ENCODE results near the gene EYA3.

The EYA3 gene

DNA sequence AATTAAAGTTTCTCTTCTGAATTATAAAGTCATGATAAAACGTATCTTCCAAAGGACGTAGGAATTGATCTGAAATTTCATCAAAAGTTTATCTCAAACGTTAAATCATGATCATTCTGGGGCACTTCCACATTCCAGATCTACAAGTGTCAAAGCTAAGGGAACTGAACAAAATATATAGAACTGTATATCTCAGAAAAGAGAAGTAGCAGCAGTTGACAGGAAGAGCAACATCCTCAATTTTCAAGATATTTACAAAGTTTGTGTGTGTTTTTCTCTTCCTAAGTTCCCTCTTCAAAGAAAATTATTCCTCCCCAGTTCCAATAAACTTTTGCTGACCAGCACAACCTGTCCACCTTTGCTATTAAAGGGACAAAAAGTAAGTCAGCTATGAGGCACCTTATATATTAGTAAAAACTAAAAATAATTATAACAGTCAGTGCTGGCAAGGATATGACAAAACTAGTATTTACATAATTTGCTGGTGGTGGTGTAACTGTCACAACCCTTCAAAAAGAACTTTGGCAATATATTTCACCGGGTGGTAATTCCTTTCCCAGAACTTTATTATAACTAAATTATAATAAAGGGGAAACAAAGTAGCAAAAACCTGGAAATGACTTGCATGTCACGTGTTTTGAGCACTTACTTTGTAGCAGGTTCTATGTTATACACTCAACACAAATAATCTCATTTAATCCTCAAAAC, 38.5 kb upstream of the EYA3 start:
- Histone ChIP-seq H3K9me3 (replicated peaks; ENCODE audit: insufficient read depth, low read length) (no peaks in the 10 kb centered on the region), H3K4me3 (ENCODE audit: low read length) (no peak overlapping the region), H3K9ac (ENCODE audit: low read length) (no peak overlapping the region), H2AFZ (ENCODE audit: low read length) (no peak overlapping the region), H4K20me1 (ENCODE audit: insufficient read depth, low read length) (no peaks in the 10 kb centered on the region), H3F3A (ENCODE audit: insufficient read depth, low read length) (no peaks in the 10 kb centered on the region), H3K4me1 (ENCODE audit: low read length) (peaks cover under 1% of the 10 kb centered on the region), H3K27ac (ENCODE audit: low read length) (no peak overlapping the region), H3K36me3 (replicated peaks; ENCODE audit: insufficient read depth, low read length) (no peaks in the 10 kb centered on the region), H3K79me2 (ENCODE audit: low read length) (no peaks in the 10 kb centered on the region), H3K4me2 (ENCODE audit: low read depth, low read length) (no peak overlapping the region), H3K27me3 (replicated peaks; ENCODE audit: insufficient read depth, low read length) (no peaks in the 10 kb centered on the region), H3K9me2 (replicated peaks; ENCODE audit: insufficient read depth, low read length) (no peaks in the 10 kb centered on the region)
- TF ChIP-seq, protein P1, sequence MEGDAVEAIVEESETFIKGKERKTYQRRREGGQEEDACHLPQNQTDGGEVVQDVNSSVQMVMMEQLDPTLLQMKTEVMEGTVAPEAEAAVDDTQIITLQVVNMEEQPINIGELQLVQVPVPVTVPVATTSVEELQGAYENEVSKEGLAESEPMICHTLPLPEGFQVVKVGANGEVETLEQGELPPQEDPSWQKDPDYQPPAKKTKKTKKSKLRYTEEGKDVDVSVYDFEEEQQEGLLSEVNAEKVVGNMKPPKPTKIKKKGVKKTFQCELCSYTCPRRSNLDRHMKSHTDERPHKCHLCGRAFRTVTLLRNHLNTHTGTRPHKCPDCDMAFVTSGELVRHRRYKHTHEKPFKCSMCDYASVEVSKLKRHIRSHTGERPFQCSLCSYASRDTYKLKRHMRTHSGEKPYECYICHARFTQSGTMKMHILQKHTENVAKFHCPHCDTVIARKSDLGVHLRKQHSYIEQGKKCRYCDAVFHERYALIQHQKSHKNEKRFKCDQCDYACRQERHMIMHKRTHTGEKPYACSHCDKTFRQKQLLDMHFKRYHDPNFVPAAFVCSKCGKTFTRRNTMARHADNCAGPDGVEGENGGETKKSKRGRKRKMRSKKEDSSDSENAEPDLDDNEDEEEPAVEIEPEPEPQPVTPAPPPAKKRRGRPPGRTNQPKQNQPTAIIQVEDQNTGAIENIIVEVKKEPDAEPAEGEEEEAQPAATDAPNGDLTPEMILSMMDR (IDR thresholded peaks at IDR 0.05; ENCODE audit: low read length): no peak
- no peak for TF ChIP-seq EZH2phosphoT487 (IDR thresholded peaks at IDR 0.05; ENCODE audit: low read length)
- no peak for TF ChIP-seq EZH2 (optimal IDR thresholded peaks at IDR 0.05; ENCODE audit: low read depth, low read length)
- DNase-seq: no peak

DNA sequence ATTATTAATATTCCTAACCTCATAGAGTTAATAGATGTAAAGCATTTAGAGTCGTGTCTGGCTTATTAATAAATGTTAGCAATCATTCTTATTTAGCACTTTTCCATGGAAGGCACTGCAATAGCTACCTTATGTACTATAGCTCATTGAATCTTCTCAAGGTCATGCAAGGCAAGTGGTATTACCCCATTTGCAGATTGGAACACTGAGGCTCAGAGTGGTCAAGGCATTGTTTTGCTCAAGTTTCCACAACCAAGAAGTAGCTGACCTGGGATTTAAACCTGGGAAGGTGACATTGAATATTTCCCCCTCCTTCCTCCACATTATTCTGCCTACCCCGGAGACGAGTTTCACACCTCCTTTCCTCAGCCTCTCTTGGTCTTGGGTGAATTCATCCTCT, 37.8 kb upstream of the EYA3 start:
- Histone ChIP-seq H3K27ac (ENCODE audit: low read length) (no peak overlapping the region), H3K4me3 (ENCODE audit: low read length) (no peak overlapping the region), H3K9ac (ENCODE audit: low read length) (no peak overlapping the region), H3F3A (ENCODE audit: insufficient read depth, low read length) (no peaks in the 10 kb centered on the region), H3K36me3 (replicated peaks; ENCODE audit: insufficient read depth, low read length) (no peaks in the 10 kb centered on the region), H3K9me2 (replicated peaks; ENCODE audit: insufficient read depth, low read length) (no peaks in the 10 kb centered on the region), H3K27me3 (replicated peaks; ENCODE audit: insufficient read depth, low read length) (no peaks in the 10 kb centered on the region), H4K20me1 (ENCODE audit: insufficient read depth, low read length) (no peaks in the 10 kb centered on the region), H2AFZ (ENCODE audit: low read length) (no peak overlapping the region), H3K4me1 (ENCODE audit: low read length) (no peaks in the 10 kb centered on the region), H3K9me3 (replicated peaks; ENCODE audit: insufficient read depth, low read length) (no peaks in the 10 kb centered on the region), H3K4me2 (ENCODE audit: low read depth, low read length) (no peak overlapping the region), H3K79me2 (ENCODE audit: low read length) (no peaks in the 10 kb centered on the region)
- TF ChIP-seq EZH2phosphoT487 (IDR thresholded peaks at IDR 0.05; ENCODE audit: low read length) (no peak), EZH2 (optimal IDR thresholded peaks at IDR 0.05; ENCODE audit: low read depth, low read length) (no peak)
- TF ChIP-seq, protein P1 (IDR thresholded peaks at IDR 0.05; ENCODE audit: low read length): no peak
- no peak for DNase-seq

DNA sequence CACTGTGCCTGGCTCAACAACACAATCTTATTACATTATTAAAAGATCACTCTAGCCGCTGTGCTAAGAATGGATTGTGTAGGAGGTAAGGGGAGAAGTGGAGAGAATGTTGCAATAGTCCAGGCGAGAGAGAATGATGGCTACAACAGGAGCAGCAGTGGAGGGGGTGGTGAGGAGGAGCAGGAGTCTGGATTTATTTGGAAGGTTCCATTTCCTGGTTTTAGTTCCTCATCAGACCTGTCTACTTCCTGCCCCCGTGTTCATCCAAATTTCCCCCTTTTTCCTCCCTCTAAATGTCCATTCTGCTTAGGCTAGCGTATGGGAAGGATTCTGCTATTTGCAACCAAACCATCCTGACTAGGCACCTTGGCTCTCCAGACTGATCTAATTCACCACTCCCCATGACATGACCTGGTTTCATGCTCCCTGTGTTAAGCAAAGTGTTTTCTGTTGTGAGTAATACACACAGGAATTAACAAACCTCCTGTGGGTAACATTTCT, 35.1 kb upstream of the EYA3 start:
- Histone ChIP-seq H3K9ac (ENCODE audit: low read length) (no peak overlapping the region), H4K20me1 (ENCODE audit: insufficient read depth, low read length) (no peaks in the 10 kb centered on the region), H3K9me3 (replicated peaks; ENCODE audit: insufficient read depth, low read length) (no peaks in the 10 kb centered on the region), H2AFZ (ENCODE audit: low read length) (no peak overlapping the region), H3K79me2 (ENCODE audit: low read length) (no peaks in the 10 kb centered on the region), H3K4me2 (ENCODE audit: low read depth, low read length) (no peak overlapping the region), H3K9me2 (replicated peaks; ENCODE audit: insufficient read depth, low read length) (no peaks in the 10 kb centered on the region), H3K36me3 (replicated peaks; ENCODE audit: insufficient read depth, low read length) (no peaks in the 10 kb centered on the region), H3K4me3 (ENCODE audit: low read length) (no peak overlapping the region), H3K27ac (ENCODE audit: low read length) (no peak overlapping the region), H3K4me1 (ENCODE audit: low read length) (no peaks in the 10 kb centered on the region), H3F3A (ENCODE audit: insufficient read depth, low read length) (no peaks in the 10 kb centered on the region), H3K27me3 (replicated peaks; ENCODE audit: insufficient read depth, low read length) (no peaks in the 10 kb centered on the region)
- TF ChIP-seq EZH2 (optimal IDR thresholded peaks at IDR 0.05; ENCODE audit: low read depth, low read length) (no peak), EZH2phosphoT487 (IDR thresholded peaks at IDR 0.05; ENCODE audit: low read length) (no peak)
- TF ChIP-seq, protein P1 (IDR thresholded peaks at IDR 0.05; ENCODE audit: low read length): no peak
- DNase-seq: no peak

Measured in MM.1S (cell line).